Epithelial cell of esophagus (primary cell): ENCODE results near the gene ITGB1.

Experiments used
- DNase-seq: peaks from one replicate; pipeline ENCODE4 v3.0.0; 2010; ENCODE audit warnings: low read depth
- H3K4me3 ChIP-seq: 2 replicates; pipeline ENCODE4 v1.5.1; 2011; ENCODE audit warnings: mild to moderate bottlenecking, low read length, control low read depth
- CTCF ChIP-seq: IDR thresholded peaks from 2 replicates; pipeline ENCODE4 v1.5.1; 2011; ENCODE audit warnings: low read depth, mild to moderate bottlenecking, low read length, control low read depth, inconsistent platforms; ENCODE audit not compliant: insufficient read depth; ENCODE audit errors: missing control alignments

The ITGB1 gene

GRCh38 chr10:32954080-32954479 is 4.0 kb downstream of the ITGB1 start:
- no peak for TF ChIP-seq CTCF
- peak overlapping the region; percentile 75 for H3K4me3 ChIP-seq
- DNase-seq = no peak

- H3K4me3 ChIP-seq = peak overlapping the region; percentile 75
- TF ChIP-seq CTCF = no peak
- no peak for DNase-seq
Observed at GRCh38 chr10:32953277-32953927, 4.6 kb downstream of the ITGB1 start.

GRCh38 chr10:32952541-32953276 is 5.3 kb downstream of the ITGB1 start:
- no peak overlapping the region for H3K4me3 ChIP-seq
- no peak for DNase-seq
- TF ChIP-seq CTCF = no peak

GRCh38 chr10:32952094-32952493 is 5.9 kb downstream of the ITGB1 start:
- no peak for DNase-seq
- no peak overlapping the region for H3K4me3 ChIP-seq
- no peak for TF ChIP-seq CTCF

- H3K4me3 ChIP-seq = peak overlapping the region; percentile 0
- TF ChIP-seq CTCF = no peak
- DNase-seq = no peak
Observed at GRCh38 chr10:32951111-32951510, 6.9 kb downstream of the ITGB1 start.

GRCh38 chr10:32950591-32951108 is 7.4 kb downstream of the ITGB1 start:
- H3K4me3 ChIP-seq = no peak overlapping the region
- no peak for DNase-seq
- no peak for TF ChIP-seq CTCF
